GM21367 (cell line): Measurements from ENCODE around the gene KLHL40.

Experiments used
- ATAC-seq: cut with Tn5 transposase; IDR thresholded peaks from one replicate; pipeline ENCODE4 v1.9.1; 2021; ENCODE audit not compliant: unreplicated experiment

KLHL40 gene

DNA sequence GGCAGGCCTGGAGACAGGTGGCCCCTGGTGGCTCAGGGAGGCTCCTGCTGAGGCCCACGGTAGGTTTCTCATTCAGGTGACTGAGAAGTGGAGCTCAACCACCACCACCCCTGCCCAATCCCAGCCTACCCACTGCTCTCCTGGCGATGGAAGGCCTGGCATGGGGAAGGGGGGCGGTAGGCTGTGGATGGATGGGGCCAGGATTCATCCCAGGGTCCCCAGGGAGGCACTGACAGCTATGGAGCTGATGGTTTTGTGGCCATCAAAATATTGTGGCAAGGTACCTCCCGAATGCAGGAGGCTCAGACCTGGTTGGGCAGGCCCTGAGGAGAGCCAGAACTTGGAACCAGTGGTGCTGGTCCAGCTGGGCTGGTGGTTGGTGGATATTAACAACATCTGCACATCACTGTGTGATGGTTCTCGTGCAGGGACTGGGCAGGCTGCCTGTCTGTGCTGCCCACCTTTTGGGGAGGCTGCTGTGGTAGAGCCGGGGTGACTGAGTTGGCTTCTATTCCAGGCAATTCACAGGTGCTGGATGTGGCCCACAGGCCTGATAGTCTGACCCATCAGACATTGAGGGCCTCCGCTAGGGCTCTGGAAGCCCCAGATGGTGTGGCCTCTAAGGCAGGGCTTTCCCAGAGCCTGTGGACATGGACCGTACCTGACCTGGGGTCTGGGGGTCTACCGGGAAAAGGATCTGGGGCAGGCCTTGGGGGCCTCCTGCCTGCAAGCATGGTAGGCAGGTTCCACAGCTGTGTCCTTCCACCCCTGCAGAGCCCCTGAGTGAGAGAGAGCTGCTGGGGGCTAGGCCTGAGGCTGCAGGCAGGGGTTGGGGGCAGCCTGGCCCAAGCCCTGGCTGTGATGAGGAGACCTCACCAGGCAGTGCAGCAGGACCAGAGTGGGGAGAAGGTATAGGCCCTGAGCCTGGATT, 28.4 kb upstream of the KLHL40 start:
- no peak for ATAC-seq

- ATAC-seq = no peak
Observed at GRCh38 chr3:42657675-42658074, 27.7 kb upstream of the KLHL40 start.

- ATAC-seq = no peak
Observed at GRCh38 chr3:42658091-42658770, 27.1 kb upstream of the KLHL40 start.

- ATAC-seq = no peak
Observed at GRCh38 chr3:42658771-42659390, 26.5 kb upstream of the KLHL40 start.

GRCh38 chr3:42659451-42660130, 25.7 kb upstream of the KLHL40 start:
- ATAC-seq = no peak

GRCh38 chr3:42660131-42660715, 25.1 kb upstream of the KLHL40 start:
- no peak for ATAC-seq

GRCh38 chr3:42660898-42661297, 24.4 kb upstream of the KLHL40 start:
- ATAC-seq = no peak

DNA sequence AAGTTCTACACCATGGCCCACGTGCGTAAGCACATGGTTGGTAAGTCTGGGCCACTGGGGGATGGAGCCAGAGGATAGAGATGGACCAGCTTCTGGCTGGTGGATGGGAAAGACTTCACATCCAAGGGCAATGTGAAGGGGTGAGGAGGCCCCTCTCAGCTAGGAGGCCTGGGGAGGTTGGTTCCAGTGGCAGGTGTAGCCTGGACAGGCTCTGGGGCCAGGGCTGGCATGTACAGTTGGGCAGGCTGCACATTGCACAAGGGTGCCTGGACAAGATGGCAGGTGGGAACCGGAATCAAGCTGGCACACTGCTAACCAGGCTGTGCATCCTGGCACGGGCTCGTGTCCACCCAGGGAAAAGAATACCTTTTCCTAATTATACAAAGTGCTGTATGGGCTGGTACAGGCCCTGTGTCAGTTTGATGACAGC, 23.7 kb upstream of the KLHL40 start:
- no peak for ATAC-seq

DNA sequence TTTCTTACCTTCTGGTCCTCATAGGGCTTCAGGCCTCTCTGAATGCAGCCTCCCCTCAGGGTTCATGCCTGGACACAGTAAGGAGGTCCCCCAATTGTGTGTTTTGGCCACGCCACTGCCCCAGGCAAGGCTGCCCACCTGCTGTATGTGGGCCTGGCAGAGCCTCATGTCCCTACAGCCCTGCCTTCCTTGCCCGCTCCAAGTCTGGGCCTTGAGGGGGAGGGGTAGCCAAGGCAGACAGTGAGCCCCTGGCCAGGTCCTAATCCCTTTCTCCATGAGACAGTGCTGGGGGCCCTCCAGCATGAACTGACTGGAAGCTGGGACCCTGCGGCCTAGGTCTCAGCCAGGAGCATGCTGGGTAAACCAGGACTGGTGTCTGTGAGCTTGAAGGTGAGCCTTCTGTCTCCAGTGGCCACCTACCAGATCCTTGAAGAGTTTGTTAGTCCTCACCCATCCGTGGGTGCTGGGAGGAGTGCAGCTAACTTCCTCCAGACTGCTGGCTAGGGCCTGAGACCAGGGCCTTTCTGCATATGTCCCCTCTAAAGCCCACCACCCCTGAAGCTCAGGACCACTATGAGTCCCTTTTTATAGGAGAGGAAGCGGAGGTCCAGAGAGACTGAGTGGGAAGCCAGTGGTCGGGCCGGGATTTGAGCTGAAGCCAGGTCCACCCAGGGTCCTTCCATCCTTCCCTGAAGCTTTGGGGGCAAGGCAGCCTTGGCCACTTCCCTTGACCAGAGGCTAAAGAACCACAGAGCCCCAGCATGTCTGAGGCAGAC, 23.1 kb upstream of the KLHL40 start:
- no peak for ATAC-seq

GRCh38 chr3:42662813-42663535, 22.4 kb upstream of the KLHL40 start:
- ATAC-seq = no peak

GRCh38 chr3:42663581-42664437, 21.5 kb upstream of the KLHL40 start:
- no peak for ATAC-seq

DNA sequence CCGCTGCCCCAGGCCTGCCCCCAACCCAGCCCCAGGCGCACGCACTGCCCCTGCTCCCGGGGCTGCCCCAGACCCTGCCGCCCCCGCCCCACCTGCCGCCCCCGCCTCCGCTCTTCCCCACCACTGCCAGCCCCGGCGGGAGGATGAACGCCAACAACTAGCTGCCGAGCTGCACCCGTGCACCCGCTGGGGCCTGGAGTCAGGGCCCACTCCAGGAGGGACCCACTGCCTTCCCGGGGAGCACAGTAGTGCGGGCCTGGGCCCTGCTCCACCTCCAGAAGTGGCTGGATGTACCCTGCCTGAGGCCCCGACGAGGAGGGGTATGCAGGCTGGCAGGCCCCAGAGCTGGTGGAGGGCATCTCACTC, 20.9 kb upstream of the KLHL40 start:
- no peak for ATAC-seq

- no peak for ATAC-seq
Observed at GRCh38 chr3:42665050-42665878, 20.1 kb upstream of the KLHL40 start.

DNA sequence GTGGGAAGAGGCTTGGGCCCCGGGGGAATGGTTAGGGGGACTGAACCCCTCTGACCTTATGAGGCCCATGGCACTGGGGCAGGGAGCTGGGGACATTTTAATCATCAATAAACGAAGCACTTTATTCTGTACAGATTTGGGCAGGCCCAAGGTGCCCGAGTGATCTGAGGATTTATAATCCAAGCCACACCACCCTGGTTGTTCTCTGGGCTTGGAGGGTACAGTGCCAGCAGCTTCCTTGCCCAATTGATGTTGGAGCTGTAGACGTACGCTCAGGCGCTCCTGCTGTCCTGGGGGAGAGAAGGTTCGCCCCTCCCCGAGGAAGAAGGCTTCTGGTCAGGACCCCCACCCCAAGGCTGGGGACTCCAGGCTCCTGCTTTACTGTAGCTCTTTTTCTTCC, 19.3 kb upstream of the KLHL40 start:
- ATAC-seq = no peak

GRCh38 chr3:42666577-42666998, 18.7 kb upstream of the KLHL40 start:
- no peak for ATAC-seq

DNA sequence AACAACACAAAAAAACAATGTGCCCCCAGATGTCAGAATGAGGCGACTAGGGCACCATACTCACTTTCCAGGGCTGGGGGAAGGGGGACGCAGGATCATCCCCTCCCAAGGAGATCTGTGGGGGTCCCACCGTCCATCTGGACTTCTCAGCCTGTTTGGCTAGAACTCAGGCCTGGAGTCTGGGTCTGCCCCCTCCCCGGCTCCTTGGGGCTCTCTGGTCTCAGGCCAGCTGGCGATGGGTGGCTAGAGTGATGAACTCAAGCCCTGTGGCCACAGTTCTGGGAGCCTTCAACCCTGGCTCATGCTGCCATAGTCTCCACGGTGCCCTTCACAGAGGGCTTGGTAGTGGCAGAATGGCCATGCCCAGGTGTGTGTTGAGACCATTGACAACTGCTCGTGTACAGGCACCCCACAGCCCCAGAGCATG, 18.2 kb upstream of the KLHL40 start:
- ATAC-seq = no peak

GRCh38 chr3:42667523-42668412, 17.6 kb upstream of the KLHL40 start:
- ATAC-seq = no peak
